GM19035 (cell line): Measurements from ENCODE around the gene PRPSAP1.

Source experiments
- ATAC-seq: cut with Tn5 transposase; IDR thresholded peaks from one replicate; pipeline ENCODE4 v1.9.1; 2021; ENCODE audit not compliant: unreplicated experiment

PRPSAP1 gene

GRCh38 chr17:76353599-76354316 is at the start of gene PRPSAP1:
TSS of gene PRPSAP1 (minus strand) at chr17:76353916. CDS start at chr17:76353703, 213 bp downstream.
- ATAC-seq: peak; percentile 89

DNA sequence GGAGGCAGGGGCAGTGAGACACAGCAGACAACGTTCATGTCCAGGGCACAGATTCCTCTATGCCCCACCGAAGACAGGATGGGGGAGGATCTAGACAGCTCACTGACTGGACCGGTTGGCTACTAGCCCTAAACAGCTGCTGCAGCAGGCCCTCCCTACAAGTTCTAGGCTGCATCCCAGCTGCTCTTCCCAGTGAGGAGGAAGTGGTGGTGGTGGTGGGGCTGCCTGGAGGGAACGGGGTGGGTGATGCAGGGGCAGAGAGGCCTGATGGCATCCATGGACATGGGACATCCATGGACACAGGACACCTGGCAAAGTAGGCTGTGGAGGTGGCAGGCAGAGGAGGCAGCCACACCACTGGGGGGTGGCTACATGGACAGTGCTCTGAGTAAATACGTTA is 49.0 kb upstream of the PRPSAP1 start:
- no peak for ATAC-seq

- ATAC-seq: no peak
These were observed 45.8 kb upstream of the PRPSAP1 start for GRCh38 chr17:76399175-76400172.

- no peak for ATAC-seq
These were observed 44.9 kb upstream of the PRPSAP1 start for GRCh38 chr17:76398523-76399174.

- ATAC-seq: no peak
These were observed 44.2 kb upstream of the PRPSAP1 start for GRCh38 chr17:76397687-76398522.

DNA sequence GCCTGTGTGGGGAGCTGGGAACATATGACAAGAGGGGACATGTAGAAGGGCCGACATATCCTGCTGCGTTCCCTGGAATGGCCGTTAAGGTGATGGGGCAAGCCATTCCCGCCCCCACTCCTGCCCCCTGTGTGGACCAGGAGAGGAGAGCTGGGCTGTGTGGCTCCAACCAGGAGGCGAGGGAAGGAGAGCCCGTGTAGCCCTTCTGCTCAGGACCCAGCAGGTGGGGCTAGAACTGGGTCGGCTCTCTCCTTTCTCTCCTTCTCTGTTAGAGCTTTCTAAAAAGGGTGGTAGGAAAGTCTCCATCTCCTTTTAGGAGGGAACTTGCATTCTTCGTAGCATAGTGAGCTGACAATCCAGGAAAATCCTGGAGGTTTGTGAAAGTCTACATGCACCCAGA is 43.5 kb upstream of the PRPSAP1 start:
- no peak for ATAC-seq

GRCh38 chr17:76395980-76396379 is 42.3 kb upstream of the PRPSAP1 start:
- no peak for ATAC-seq

DNA sequence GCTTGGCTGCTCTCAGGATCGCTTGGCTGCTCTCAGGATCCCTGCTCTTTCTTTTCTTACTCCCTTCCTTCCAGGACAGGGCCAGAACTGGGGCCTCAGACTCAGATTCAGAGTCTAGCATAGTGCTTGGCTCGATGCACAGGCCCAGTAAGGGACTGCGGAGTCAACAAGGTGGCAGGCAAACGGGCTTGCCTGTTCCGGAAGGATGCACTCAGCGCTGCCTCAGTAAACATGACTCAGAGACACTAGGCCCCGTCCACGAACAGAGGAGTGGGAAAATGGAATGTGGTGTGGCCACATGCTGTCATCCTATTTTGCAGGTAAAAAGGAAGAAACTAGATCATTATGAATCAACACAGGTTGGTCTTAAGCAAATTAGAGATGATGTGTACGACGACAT is 40.5 kb upstream of the PRPSAP1 start:
- ATAC-seq: no peak

GRCh38 chr17:76391200-76391715 is 37.5 kb upstream of the PRPSAP1 start:
- ATAC-seq: no peak

DNA sequence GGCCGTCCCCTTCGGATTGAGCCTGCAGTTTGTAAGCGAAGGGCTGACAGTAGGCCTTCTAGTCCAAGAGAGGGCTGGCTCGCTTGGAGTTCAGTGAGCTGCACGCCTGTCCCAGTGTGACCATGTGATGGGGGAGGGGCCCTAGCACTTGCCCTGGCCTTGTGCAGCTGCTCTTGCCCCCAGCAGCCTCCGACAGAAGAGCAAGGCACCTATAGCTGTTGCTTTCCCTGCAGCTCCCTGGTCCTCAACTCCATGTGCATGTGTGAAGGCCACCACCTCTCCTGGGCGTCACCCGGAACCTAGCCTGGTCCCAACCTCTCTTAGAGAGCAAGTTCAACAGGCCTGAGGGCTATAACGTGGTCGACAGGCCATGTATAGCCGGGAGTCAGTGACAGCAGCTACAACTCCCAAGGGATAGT is 36.3 kb upstream of the PRPSAP1 start:
- ATAC-seq: no peak

DNA sequence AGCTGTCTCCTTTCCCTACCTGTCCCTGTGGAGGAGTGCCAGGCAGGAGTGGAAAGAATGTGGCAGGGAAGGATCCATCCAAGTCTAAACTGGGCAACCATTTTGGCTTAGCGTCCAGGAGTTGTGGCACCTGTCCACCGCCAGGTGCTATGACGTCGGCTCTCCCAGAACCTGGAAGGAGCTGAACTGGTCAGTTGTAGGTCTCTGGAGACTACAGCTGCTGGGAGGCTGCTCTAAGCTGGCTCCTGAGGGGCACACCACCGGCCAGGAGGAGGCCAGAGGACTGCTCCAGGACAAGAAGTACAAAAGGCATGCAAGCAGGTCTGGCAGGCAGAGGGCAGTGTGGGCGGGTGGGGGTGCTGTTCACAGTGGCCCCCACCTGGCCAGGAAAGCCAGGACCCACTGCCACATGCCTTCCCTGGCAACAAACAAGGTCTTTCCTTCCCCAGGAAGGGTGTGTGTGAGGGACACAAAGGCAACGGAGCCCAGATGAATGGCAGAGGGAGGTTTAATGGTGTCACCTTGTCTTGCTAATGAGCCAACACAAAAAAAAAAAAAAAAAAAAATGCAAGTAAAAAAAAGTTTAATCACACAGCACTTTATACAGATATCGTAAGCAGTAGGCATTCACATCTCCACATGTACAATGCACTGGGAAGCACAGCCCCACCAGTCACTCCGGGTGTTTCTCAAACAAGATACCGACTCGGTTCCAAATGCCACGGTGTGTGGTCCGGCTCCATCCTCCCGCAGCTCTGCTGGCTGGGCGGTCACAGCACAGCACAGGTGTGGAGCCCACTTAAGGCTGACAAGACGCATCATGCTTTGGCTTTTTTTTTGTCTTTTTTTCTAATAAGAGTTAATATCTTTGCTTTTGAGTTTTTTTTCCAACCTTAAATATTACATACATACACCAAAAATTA is 35.5 kb upstream of the PRPSAP1 start:
- no peak for ATAC-seq

DNA sequence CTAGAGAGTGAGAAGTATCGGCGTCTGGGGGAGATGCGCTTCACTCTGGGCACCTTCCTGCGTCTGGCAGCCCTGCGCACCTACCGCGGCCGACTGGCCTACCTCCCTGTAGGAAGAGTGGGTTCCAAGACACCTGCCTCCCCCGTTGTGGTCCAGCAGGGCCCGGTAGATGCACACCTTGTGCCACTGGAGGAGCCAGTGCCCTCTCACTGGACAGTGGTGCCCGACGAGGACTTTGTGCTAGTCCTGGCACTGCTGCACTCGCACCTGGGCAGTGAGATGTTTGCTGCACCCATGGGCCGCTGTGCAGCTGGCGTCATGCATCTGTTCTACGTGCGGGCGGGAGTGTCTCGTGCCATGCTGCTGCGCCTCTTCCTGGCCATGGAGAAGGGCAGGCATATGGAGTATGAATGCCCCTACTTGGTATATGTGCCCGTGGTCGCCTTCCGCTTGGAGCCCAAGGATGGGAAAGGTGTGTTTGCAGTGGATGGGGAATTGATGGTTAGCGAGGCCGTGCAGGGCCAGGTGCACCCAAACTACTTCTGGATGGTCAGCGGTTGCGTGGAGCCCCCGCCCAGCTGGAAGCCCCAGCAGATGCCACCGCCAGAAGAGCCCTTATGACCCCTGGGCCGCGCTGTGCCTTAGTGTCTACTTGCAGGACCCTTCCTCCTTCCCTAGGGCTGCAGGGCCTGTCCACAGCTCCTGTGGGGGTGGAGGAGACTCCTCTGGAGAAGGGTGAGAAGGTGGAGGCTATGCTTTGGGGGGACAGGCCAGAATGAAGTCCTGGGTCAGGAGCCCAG is 33.5 kb upstream of the PRPSAP1 start:
- no peak for ATAC-seq

DNA sequence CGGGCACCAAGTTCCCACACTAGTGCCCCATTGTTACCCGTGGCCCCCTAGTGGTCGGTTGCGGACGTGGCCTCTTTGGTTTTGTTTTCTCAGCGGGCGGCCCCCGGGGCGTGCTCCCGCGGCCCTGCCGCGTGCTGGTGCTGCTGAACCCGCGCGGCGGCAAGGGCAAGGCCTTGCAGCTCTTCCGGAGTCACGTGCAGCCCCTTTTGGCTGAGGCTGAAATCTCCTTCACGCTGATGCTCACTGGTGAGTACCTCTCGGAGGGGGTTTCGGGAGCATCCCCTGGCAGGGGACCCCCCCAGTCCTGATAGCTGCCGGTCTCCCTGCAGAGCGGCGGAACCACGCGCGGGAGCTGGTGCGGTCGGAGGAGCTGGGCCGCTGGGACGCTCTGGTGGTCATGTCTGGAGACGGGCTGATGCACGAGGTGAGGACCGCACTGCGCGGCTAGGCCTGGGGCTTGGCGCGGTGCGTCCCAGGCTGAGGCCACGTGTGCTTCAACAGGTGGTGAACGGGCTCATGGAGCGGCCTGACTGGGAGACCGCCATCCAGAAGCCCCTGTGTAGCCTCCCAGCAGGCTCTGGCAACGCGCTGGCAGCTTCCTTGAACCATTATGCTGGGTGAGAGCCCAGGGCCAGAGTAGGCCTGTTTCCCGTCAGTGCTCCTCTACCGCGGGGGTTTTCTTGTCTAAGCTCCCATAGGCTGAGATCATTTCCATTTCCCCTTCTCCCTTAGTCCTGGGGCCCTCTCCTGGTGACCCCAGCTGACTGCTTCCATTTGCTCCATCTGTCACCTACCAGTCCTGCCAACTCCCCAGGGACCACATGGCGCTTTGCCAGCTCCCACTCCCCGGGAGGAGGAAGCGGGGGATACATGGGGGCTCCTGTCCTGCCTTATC is 32.4 kb upstream of the PRPSAP1 start:
- no peak for ATAC-seq

DNA sequence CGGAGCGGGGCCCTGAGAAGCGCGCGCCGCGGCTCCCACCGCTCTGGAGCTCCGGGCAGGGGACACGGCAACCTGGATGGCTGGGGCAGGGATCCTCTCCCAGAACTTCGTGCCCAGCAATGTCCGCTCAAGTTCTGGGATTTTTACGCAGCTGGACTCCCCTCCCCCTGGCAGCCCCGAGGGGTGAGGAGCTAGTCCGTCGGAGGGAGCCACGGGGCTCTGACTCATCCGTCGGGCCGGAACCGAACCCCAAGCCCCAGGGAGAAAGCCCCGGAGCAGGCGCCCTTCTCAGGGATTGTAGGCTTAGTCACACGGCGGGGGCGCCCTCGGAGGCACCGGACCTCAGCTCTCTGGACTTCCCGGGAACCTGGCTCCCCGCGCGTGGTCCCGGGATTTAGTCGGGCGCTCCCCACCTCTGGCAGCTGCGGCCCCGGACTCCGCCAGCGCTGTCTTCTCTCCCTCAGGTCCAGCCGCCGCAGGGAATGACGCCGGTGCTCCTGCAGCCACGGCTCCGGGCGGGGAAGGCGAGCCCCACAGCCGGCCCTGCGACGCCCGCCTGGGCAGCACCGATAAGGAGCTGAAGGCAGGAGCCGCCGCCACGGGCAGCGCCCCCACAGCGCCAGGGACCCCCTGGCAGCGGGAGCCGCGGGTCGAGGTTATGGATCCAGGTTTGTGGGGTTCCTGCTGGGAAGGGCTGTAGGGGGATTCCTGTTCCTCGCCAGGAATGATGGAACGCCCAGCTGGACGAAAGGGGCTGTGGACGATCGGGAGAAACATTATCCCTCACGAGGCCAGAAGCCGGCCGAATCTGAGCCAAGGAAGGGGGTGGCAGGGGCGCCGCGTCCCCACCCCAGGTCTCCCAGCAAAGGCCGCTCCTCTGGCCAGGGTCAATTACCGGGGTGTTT is 31.5 kb upstream of the PRPSAP1 start:
- no peak for ATAC-seq

DNA sequence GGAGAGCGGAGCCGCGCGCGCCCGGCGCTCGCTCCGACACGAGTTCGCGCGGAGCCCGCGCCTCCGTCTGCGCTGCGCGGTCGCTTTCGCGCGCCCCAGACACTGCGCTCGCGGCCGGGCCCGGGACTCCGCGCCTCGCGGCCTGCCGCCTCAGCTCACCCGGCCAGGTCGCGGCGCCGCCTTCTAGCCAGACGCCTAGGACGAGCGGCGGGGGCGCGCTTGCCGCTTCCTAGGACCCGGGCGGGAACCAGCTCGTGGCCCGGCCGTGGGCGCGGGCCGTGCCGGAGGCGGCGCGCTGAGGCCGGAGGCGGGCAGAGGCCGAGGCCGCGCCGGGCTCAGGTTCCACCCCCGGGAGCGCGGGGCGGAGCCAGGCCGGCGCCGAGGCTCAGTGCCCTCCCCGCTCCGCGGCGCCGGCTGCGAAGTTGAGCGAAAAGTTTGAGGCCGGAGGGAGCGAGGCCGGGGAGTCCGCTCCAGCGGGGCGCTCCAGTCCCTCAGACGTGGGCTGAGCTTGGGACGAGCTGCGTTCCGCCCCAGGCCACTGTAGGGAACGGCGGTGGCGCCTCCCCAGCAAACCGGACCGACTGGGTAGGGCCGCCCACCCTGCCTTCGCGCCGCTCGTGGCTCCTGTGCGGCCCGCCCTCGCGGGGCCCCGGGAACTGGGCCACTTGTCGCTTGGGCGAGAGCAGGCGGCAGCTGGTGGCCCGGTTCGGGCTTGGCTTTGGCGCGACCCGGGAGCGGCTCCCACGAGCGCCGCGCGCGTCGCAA is 30.7 kb upstream of the PRPSAP1 start, which contains the start of gene SPHK1:
TSS of gene SPHK1 (plus strand) at position 388 of the 765 bp plus-strand sequence. CDS start 1,036 bp downstream, outside the sequence.
- ATAC-seq: peak; percentile 67
